Fibroblast of lung (primary cell): ENCODE results near the gene CTSA.

Source experiments
- EZH2 ChIP-seq: IDR thresholded peaks from 2 replicates; pipeline ENCODE4 v1.5.1; 2012; ENCODE audit warnings: low read length, control low read depth, mild to moderate bottlenecking; ENCODE audit errors: missing control alignments
- TF ChIP-seq, protein P1 (sequence below), 2 donors: IDR thresholded peaks in 1 of 2; conservative IDR thresholded peaks in 1 of 2; 1 replicate in 1 of 2; 2 replicates in 1 of 2; pipeline ENCODE4 v1.5.1; 2011 to 2012; ENCODE audit warnings: low read length in 2 of 2, control low read depth in 1 of 2, inconsistent platforms in 1 of 2, low read depth in 1 of 2, mild to moderate bottlenecking in 1 of 2

DNA sequence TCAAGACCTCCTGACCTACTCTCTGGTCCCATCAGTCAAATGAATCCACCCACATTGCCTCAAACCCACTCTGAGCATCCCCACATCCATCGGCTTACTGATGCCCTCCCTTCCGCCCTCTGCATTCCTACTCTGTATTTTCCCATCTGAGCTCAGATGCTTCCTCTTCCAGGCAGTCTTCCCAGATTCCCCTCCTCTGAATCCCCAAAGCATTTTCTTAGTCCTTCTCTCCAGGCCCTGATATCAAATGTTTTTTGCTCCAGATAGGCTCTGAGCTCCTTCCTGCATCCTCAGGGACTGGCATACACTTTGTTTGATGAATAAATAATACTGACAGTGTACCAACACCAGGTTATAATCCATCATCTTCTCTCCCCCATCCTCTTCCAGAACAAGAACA is 16.9 kb downstream of the CTSA start:
- TF ChIP-seq, protein P1, sequence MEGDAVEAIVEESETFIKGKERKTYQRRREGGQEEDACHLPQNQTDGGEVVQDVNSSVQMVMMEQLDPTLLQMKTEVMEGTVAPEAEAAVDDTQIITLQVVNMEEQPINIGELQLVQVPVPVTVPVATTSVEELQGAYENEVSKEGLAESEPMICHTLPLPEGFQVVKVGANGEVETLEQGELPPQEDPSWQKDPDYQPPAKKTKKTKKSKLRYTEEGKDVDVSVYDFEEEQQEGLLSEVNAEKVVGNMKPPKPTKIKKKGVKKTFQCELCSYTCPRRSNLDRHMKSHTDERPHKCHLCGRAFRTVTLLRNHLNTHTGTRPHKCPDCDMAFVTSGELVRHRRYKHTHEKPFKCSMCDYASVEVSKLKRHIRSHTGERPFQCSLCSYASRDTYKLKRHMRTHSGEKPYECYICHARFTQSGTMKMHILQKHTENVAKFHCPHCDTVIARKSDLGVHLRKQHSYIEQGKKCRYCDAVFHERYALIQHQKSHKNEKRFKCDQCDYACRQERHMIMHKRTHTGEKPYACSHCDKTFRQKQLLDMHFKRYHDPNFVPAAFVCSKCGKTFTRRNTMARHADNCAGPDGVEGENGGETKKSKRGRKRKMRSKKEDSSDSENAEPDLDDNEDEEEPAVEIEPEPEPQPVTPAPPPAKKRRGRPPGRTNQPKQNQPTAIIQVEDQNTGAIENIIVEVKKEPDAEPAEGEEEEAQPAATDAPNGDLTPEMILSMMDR (conservative IDR thresholded peaks at IDR 0.05 in 1 of 2, IDR thresholded peaks at IDR 0.05 in 1 of 2; ENCODE audit: low read depth in 1 of 2, low read length in 2 of 2), result no peak
- TF ChIP-seq EZH2, result no peak
